ENCODE results near the gene MAP4K3.

MAP4K3 gene

GRCh38 chr2:39436592-39437521 lies at the start of gene MAP4K3:
Gene MAP4K3, minus strand, starts transcription at chr2:39437285. Its CDS starts 298 bp downstream, at chr2:39436987.
- peak; percentile 94 for DNase-seq

DNA sequence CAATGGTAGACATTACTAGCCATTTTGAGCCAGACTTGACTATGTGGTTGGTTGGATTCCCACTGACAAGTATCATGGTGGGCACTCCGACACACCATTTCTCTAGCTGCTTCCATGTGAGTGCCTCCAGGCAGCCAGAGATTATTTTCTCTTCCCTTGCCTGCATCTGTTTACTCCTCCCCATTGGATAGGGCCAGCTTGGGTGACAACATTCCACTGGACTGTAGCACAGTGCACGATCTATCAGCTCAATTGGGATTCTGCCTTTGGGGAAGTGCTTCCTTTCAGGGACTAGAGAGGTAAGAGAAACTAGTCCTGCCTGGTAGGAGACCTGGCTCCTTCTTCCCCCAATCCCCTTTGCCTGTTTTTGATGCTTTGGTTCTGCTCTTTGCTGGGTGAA lies 49.0 kb upstream of the MAP4K3 start:
- DNase-seq: no peak

DNA sequence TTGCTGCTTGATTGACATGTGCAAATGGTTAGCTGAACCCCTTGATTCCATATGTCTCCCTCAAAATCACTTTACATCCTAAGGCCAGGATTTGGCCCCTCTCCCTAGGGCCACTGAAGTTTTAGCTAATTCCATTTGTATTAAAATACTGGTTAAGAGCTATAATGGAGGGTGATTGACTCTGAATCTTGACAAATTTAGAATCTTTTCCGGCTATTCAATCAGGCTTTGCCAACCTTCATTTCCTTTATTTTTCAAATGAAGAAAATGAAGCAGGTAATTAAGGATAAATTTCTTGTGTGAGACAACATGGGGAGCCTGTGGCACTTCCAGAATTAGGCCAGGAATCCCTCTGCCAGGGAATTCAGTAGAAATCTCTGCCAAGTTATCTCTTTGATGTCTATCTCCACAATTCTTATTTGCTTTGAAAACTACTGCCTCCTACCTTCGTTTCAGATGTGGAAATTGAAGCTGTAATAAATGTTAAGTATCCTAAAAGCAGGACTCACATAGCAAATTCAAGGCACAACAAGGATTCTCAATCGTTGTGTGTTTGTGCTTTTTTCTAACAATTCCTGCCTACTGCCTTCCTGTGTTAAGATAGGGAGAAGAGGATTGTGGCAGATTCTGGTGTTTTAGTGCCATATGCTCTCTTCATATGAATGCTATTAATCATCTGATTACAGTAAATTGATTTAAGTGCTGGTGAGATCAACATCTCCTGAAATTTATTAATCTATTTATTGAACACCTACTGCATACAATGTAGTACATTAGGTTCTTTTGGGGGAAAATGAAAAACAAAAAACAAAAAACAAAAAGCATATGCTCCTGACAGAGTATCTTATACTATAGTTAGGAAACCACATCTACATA lies 47.8 kb upstream of the MAP4K3 start:
- peak; percentile 56 for DNase-seq

GRCh38 chr2:39484206-39484605 lies 47.1 kb upstream of the MAP4K3 start:
- no peak for DNase-seq

GRCh38 chr2:39483534-39483933 lies 46.4 kb upstream of the MAP4K3 start:
- DNase-seq: no peak

GRCh38 chr2:39481611-39482010 lies 44.5 kb upstream of the MAP4K3 start:
- DNase-seq: no peak

DNA sequence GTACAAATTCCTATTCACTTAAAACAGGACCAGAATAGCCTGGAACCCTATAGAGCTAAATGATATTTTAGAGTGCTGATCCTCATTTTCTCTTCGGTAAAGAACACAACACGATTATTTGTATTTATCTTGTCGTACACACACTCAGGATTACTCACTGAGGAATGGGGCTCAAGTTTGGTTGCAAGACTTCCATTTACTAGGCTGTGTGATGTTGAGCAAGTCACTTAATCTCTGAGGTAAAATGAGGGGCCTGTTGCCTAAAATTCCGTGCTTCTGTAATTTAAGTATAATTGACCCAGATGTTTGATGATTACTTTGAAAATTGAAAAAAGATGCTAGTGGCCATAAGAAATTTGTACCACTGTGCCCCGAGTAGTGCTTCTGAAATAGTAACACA lies 42.6 kb upstream of the MAP4K3 start:
- DNase-seq: no peak

DNA sequence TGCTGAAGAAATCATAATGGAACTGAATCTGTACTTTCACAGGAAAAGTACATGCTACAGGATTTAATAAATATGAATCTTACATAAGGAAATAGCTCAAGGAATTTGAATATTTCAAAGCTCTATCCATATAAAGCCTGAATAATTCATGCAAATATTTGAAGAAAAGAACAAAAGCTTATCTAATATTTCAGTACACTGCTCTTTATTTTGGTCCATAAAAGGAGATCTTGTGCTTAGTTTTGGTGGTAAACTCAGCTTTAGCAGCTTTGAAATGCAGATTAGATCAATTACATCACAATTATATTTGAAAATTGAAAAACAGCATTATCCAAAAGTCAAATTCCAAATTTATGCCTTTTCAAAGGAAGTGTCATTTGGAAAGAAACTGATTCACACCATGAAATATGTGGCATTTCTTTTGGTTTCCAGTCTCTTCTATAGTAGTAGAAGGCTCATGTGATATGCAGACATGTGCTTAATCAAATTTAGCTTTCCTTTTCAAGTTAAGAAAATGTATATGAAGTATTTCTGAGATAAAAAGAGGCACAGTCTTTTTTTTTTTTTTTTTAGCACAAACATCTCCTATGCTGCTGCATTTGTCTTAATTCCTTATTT lies 42.1 kb upstream of the MAP4K3 start:
- no peak for DNase-seq

DNA sequence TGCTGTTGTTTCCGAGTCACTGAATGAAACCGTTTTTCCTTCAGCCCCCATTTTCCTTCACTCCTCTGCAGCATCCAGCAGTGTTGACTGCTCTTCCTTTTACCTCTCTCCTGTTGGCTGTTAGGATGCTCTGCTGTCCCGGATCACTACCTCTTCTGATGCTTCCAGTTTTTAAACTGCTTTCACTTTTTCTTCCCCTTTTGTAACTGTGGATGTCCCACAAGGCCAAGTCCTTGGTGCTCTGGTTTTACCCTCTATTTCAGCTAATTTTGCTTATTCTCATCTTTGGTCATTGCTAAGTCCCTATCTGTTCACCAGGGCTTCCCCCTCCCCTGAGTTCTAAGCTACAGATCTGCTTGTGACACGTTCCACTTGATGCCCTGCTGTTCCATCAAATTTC lies 39.4 kb upstream of the MAP4K3 start:
- no peak for DNase-seq

DNA sequence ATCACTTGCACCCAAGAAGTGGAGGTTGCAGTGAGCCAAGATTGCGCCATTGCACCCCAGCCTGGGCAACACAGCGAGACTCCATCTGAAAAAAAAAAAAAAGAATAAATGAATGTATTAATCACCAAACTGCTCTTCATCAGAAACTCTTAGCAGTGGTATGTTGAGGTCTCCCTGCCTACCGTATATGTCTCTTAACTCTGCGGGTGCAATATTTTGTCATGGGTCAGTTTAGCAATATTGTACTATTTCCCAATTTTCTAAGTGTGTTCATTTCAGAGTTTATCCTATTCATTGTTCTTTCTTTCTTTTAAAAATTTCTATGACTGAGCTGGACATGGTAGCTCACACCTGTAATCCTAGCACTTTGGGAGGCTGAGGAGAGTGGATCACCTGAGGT lies 37.9 kb upstream of the MAP4K3 start:
- DNase-seq: no peak

GRCh38 chr2:39470580-39470979 lies 33.5 kb upstream of the MAP4K3 start:
- no peak for DNase-seq

DNA sequence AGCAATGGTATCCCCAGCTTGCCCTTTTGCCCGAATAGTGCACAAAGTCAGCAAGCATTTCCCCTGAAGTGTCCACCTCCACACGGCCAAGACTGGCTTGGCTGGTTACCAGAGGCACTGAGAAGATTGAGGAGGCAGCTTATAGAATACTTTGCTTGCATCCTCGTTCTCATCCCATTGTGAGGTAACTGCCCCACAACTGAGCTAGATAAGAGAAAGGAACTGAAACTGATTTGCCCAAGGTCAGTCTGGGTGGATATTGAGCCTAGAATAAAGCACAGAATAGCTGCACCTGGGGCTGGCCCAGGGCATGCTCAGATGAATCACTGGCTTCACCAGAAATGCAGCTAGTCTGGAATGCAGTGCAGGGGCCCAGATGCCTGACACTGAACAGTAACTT lies 32.7 kb upstream of the MAP4K3 start:
- DNase-seq: no peak

DNA sequence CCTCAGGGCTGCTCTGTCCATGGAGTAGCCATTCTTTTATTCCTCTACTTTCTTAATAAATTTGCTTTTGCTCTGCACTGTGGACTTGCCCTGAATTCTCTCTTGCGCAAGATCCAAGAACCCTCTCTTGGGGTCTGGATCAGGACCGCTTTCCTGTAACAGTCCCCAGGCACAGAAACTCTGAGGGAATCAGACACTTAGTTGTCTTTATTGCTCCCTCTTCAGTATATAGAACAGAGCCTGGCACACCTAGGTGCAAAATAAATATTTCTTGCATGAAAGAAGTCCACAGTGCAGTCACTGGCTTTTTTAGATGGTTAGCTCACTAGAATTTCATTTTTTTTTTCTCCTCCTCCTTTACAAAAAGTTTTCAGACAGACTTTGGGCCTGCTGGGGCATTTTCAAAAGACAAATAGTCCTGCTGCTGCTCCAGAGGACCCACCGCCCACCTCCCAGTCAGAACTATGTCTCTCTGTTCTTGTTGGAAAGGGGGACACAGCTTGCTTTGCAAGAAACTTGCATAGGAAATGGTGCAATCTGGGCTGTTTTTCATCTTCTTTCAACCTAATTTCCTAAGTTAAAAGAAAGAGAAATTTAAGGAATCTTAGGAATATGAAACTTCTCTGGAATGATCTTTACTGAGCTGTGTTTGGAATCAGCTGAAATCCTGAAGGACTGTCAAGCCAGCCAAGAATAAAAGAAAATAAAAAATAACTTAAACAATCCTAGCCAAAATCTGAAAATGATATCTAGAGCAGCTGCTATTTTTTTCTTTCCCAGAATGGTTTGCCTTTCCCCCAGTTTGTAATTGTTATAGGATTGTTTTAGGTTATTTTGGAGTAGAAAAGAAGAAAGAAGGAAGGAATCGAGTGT lies 31.7 kb upstream of the MAP4K3 start:
- DNase-seq: no peak

DNA sequence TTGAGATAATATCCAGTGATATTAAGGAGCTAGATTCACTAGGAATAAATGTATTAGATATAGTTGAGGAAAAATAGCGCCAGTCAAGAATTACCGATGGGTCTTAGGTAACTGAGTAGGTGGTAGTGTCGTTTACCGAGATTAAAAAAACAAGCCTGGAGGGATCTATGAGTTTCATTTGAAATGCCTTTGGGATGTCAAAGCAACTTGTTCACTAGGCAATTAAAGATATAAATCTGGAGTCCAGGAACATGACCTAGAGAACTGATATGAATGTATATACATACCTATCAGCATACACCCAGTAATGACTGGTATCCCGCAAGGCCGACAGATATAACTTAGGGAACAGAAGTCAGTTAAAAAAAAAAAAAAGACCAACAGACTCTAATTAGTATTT lies 29.2 kb upstream of the MAP4K3 start:
- DNase-seq: no peak

- DNase-seq: no peak
Observed at GRCh38 chr2:39464864-39465263, 27.8 kb upstream of the MAP4K3 start.

DNA sequence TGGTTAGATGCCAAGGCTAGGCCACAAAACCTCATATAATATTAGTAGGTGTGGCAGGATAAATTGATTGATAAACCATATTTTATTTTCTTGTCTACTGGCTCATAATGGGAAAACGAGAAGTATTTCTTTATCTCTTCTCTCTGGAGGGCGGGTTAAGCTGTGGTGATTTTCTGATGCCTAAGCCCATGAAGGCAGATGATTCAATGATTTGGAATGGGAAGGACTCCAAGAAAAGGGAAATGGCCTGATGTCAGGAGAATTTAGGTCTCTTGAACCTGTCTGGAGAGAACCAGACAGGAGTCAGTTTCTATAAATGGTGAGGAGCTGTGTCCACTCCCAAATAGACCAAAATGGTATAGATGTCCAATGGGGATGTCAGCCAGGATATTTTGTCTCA lies 18.7 kb upstream of the MAP4K3 start:
- no peak for DNase-seq

- no peak for DNase-seq
Observed at GRCh38 chr2:39452396-39452795, 15.3 kb upstream of the MAP4K3 start.

DNA sequence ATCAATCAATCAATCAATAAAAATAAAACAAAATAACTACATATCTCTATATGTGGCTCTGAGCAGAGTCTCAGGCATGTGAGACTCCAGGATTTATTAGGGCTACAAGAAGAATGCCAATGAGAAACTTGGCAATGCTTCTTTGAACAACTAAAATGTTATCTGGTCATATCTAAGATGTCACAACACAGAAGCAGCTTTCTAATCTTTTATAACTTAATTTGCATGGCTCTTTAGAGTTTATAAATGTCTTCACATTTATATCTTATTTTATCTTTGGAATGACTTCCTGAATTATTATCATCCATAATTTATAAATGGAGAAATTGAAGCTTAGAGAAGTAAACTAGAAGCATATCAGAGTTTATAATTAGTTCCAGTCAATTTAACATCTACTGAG lies 14.9 kb upstream of the MAP4K3 start:
- DNase-seq: no peak

DNA sequence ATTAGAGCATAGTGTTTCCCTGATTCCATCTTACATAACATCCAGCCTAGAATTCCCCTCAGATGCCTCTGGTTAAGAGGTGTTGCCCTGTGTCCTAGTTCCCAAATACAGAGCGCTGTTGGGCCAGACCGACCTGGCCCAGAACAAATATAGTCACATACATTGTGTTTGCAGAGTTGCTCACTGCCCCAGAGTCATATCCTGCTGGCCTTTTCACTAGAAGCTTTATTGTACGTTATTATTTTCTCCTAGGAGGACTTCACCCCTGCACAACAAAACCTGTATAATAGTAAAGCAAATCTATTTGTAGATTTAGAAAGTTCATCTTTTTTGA lies 11.1 kb upstream of the MAP4K3 start:
- no peak for DNase-seq

- no peak for DNase-seq
Observed at GRCh38 chr2:39447266-39448168, 10.4 kb upstream of the MAP4K3 start.

DNA sequence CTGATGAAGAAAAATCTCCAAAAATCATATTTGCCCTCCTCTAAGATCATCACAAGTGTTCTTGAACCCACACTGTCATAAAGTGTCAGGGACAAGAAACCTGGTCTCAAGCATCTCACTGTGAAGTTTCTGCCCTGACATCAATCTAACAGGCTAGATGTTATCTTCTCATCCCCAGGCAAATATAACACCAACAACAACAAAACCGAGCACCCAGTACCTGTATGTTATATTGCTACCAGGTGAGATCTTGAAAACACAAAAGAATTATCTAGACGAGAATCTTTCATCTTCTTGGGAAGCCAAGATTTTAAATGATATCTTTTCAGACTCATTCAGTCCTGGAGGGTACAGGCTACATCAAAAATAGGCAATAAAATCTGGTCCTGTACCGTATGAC lies 8.8 kb upstream of the MAP4K3 start:
- DNase-seq: no peak

GRCh38 chr2:39443009-39443408 lies 5.9 kb upstream of the MAP4K3 start:
- DNase-seq: no peak
